ENCODE measurements around the gene MYO7B. TPM values are rescaled to one million over a fixed set of nuclear protein-coding genes. Genes with fewer than 3 reads are reported as not detected.
"Not testable (repeated sequence)": the region's sequence is repeated elsewhere in the genome, so short reads cannot be mapped to it uniquely, and the experiment has no call there.

The MYO7B gene
- total RNA-seq, 4 donors from 2014 or later = 0.21 to 0.48 (median 0.28) TPM

DNA sequence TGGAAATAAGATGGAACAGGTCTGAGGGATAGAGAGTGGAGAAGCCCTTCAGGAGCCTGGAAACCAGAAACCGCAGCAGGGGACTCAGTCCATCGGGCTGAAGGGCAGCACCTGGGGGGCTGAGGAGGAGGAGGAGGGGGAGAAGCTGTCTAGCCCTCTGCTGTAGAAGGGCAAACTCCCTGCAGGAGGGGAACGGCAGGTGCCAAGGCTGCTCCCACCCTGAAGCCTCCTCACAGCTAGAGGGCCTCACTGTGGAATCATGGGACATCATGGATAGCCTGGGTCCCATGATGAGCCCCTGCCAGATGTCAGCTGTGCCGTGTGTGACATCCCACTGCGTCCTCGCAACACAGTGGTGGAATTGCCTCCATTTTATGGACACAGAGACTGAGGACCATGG, 435 bp downstream of the MYO7B start:
- Histone ChIP-seq H3K27ac (no peak overlapping the region), H3K4me1 (no peaks in the 10 kb centered on the region)
- DNase-seq = no peak

DNA sequence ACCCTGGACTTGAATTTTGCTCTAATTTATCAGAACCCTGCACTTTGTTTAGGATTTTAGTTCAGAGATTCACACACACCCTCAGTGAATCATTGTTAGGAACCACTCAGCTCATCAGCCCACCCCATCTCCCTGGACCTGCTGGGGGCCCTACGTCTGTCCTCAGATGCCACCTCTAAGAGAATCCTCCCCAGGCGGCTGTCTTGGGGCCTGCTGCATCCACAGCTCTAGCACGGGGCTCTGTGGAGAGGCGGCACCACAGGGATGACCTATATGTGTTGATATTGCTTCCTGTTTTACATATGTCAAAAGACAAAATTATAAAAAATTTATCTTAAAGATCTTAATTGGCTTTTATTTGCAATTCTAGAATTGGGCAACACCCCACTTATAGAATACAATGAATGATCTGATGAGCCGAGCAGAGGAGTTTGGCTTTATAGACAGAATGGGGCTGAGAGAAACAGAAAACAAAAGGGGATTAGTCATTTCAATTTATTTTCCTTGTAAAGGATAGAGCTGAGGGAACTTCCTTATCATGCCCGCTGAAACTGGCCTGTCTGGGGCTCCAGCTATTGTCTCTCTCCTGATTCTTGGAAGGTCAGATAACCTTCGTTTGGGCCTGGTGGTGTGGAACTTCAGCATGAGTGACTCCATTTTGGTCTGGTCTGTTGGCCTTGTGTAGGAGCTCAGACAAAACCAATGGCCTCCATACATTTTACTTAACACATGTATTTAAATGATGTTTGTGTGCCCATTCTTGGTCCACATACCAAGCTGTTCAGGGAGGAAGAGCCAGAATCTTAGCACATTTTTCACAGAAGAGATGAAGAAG, 1.4 kb downstream of the MYO7B start:
- DNase-seq = no peak
- no peaks in the 10 kb centered on the region for H3K36me3 ChIP-seq
- intact Hi-C loops (cut with DNase I; ENCODE audit: low total_unique reads) = no loop called here
- H3K4me3 ChIP-seq = no peak overlapping the region
- no peak overlapping the region for H3K27ac ChIP-seq
- no peaks in the 10 kb centered on the region for H3K27me3 ChIP-seq
- no peaks in the 10 kb centered on the region for H3K9me3 ChIP-seq
- no peaks in the 10 kb centered on the region for H3K4me1 ChIP-seq
- TF ChIP-seq POLR2A (IDR thresholded peaks at IDR 0.05) = no peak
- TF ChIP-seq, protein P1, sequence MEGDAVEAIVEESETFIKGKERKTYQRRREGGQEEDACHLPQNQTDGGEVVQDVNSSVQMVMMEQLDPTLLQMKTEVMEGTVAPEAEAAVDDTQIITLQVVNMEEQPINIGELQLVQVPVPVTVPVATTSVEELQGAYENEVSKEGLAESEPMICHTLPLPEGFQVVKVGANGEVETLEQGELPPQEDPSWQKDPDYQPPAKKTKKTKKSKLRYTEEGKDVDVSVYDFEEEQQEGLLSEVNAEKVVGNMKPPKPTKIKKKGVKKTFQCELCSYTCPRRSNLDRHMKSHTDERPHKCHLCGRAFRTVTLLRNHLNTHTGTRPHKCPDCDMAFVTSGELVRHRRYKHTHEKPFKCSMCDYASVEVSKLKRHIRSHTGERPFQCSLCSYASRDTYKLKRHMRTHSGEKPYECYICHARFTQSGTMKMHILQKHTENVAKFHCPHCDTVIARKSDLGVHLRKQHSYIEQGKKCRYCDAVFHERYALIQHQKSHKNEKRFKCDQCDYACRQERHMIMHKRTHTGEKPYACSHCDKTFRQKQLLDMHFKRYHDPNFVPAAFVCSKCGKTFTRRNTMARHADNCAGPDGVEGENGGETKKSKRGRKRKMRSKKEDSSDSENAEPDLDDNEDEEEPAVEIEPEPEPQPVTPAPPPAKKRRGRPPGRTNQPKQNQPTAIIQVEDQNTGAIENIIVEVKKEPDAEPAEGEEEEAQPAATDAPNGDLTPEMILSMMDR (IDR thresholded peaks at IDR 0.05) = no peak

More for the DNA sequence above, 435 bp downstream of the MYO7B start:
- no peaks in the 10 kb centered on the region for H3K27me3 ChIP-seq
- H3K9me3 ChIP-seq = no peaks in the 10 kb centered on the region
- H3K36me3 ChIP-seq = no peaks in the 10 kb centered on the region
- TF ChIP-seq, protein P1 (IDR thresholded peaks at IDR 0.05) = no peak
- TF ChIP-seq POLR2A (IDR thresholded peaks at IDR 0.05) = no peak
- no peak overlapping the region for H3K4me3 ChIP-seq
- intact Hi-C loops (cut with DNase I; ENCODE audit: low total_unique reads) = no loop called here

DNA sequence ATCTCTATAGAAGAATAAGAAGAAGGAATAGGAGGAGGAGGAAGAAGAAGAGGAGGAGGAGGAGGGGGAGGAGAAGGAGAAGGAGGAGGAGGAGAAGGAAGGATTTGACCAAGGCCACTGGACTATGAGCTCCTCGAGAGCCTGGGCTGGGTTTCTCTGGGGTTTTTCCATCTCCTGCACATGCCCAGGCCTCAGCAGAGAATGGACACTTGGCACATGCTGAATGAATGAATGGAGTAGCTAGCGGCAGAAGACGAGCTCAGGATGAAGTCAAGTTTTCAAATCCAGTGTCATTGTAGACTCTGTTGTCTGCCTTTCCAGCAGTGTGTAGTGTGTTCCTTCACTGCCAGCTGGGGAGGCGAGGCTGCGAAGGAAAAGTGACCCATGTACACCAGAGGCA, 2.2 kb downstream of the MYO7B start:
- H3K27ac ChIP-seq = no peak overlapping the region
- TF ChIP-seq POLR2A (IDR thresholded peaks at IDR 0.05) = no peak
- H3K27me3 ChIP-seq = no peaks in the 10 kb centered on the region
- DNase-seq = no peak
- H3K36me3 ChIP-seq = no peaks in the 10 kb centered on the region
- no peaks in the 10 kb centered on the region for H3K4me1 ChIP-seq
- intact Hi-C loops (cut with DNase I; ENCODE audit: low total_unique reads) = no loop called here
- no peak overlapping the region for H3K4me3 ChIP-seq
- H3K9me3 ChIP-seq = no peaks in the 10 kb centered on the region

DNA sequence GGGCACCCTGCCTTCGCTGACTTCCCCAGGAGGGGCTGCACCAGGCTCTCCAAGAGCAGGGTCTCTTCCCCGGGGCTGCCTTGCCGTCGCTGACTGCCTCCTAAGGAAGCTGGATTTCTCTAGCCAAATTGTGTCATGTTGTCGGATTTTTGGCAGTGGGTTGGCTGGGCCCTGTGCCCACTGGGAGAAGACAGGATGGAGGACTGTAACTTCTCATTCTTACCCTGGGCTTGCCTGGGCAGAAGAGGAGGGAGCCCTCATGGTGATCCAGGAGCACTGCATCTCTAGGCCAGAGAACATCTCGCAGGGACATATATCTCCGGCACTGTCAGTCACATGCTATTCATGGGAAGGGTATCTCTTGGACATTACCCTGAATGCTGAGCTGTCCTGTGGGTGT, 6.3 kb downstream of the MYO7B start:
- no peak overlapping the region for H3K27ac ChIP-seq
- no peaks in the 10 kb centered on the region for H3K9me3 ChIP-seq
- H3K4me1 ChIP-seq = no peaks in the 10 kb centered on the region
- H3K27me3 ChIP-seq = no peaks in the 10 kb centered on the region
- intact Hi-C loops (cut with DNase I; ENCODE audit: low total_unique reads) = no loop called here
- TF ChIP-seq POLR2A (IDR thresholded peaks at IDR 0.05) = no peak
- TF ChIP-seq, protein P1 (IDR thresholded peaks at IDR 0.05) = no peak
- H3K4me3 ChIP-seq = no peak overlapping the region
- peak in 1 of 2 donors; percentile 39 for DNase-seq
- H3K36me3 ChIP-seq = no peaks in the 10 kb centered on the region

DNA sequence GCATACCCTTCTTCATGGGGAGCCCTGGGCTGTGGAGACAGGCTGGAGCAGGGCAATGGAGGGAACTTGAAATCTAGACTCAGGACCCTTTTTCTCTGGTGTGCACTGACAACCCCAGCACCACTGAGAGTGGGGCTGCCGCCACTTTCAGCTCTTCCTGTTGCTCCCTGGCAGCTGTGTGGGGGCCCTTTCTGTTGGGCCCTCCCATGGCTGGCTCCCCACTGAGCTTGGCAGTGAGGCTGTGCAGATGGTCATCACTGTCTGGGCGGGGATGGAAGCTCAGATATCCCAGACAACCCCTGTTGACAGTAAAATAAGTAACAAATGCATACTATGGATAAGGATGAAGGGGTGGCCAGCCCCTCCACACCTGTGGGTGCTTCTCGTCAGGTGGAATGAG, 6.7 kb downstream of the MYO7B start:
- no peak for DNase-seq
- Histone ChIP-seq H3K27me3 (no peaks in the 10 kb centered on the region), H3K4me1 (no peaks in the 10 kb centered on the region), H3K4me3 (no peak overlapping the region), H3K9me3 (no peaks in the 10 kb centered on the region), H3K27ac (no peak overlapping the region), H3K36me3 (no peaks in the 10 kb centered on the region)
- TF ChIP-seq, protein P1 (IDR thresholded peaks at IDR 0.05) = no peak
- no peak for TF ChIP-seq POLR2A (IDR thresholded peaks at IDR 0.05)
- intact Hi-C loops (cut with DNase I; ENCODE audit: low total_unique reads) = no loop called here

DNA sequence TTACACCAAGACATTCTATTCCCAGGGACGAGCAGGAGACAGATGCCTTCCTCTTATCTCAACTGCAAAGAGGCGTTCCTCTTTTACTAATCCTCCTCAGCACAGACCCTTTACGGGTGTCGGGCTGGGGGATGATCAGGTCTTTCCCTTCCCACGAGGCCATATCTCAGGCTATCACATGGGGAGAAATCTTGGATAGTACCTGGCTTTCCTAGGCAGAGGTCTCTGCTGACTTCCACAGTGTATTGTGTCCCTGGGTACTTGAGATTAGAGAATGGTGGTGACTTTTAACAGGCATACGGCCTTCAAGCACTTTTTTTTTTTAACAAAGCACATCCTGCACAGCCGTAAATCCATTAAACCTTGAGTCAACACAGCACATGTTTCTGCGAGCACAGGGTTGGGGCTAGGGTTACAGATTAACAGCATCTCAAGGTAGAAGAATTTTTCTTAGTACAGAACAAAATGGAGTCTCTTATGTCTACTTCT, 7.6 kb downstream of the MYO7B start:
- H3K4me1 ChIP-seq; intact Hi-C loops (cut with DNase I; ENCODE audit: low total_unique reads); DNase-seq: not testable (repeated sequence)

More for the DNA sequence above, 7.6 kb downstream of the MYO7B start:
- H3K9me3 ChIP-seq, H3K4me3 ChIP-seq, H3K27me3 ChIP-seq, H3K36me3 ChIP-seq, H3K27ac ChIP-seq: not testable (repeated sequence)

Data from uterus (tissue), 4 donors.